Lower lobe of right lung (tissue), 2 donors: ENCODE data around the gene OXNAD1. TPM values are rescaled to one million over a fixed set of nuclear protein-coding genes. Genes with fewer than 3 reads are reported as not detected.

ENCODE experiments used
- ATAC-seq, 2 donors: fragments of 200-7000 bp; cut with Tn5 transposase; one replicate each; pipeline ENCODE4 v1.9.1; 2020 to 2022; ENCODE audit warnings: mild to moderate bottlenecking in 2 of 2, moderate library complexity in 2 of 2
- DNase-seq: peaks from one replicate; pipeline ENCODE4 v3.0.0-alpha.2; 2020
- H3K27ac ChIP-seq: fragments of 200-600 bp; one replicate; pipeline ENCODE4 v1.8.0; 2022
- H3K27me3 ChIP-seq: fragments of 200-600 bp; one replicate; pipeline ENCODE4 v1.8.0; 2022; ENCODE audit warnings: low read depth
- H3K36me3 ChIP-seq: fragments of 200-600 bp; one replicate; pipeline ENCODE4 v1.8.0; 2022; ENCODE audit warnings: mild to moderate bottlenecking
- H3K4me1 ChIP-seq: fragments of 200-600 bp; one replicate; pipeline ENCODE4 v1.8.0; 2022
- H3K4me3 ChIP-seq: fragments of 200-600 bp; one replicate; pipeline ENCODE4 v1.8.0; 2022; ENCODE audit warnings: mild to moderate bottlenecking
- H3K9me3 ChIP-seq: fragments of 200-600 bp; one replicate; pipeline ENCODE4 v1.8.0; 2022
- CTCF ChIP-seq: fragments of 200-600 bp; IDR thresholded peaks from one replicate; pipeline ENCODE4 v1.8.0; 2022; ENCODE audit warnings: antibody characterized with exemption, mild to moderate bottlenecking
- intact Hi-C: fragments of 100-400 bp; cut with DNase I; formaldehyde crosslinking; loops from one replicate; pipeline ENCODE4 v1.11.0; 2022
- total RNA-seq: library from RNA; stranded (reverse); fragmentation: NEBNext Ultra II Directional; extraction: Animal tissue kit (Norgen Biotek cat#: 25700); gene quantifications from one replicate; pipeline ENCODE4 v1.2.1, GENCODE V29; 2021
- donor health status: DM: no; HTN: yes; CAD: no; lungs with severe emphysema.

OXNAD1 gene
- total RNA-seq, 1 donor from 2014 or later = 13.1 TPM

- H3K36me3 ChIP-seq = peaks cover 15% of the 10 kb centered on the region
- no peaks in the 10 kb centered on the region for H3K9me3 ChIP-seq
- TF ChIP-seq CTCF = no peak
- peaks cover 45% of the 10 kb centered on the region for H3K4me1 ChIP-seq
- intact Hi-C loops = no loop called here
- peak overlapping the region; percentile 39 for H3K27ac ChIP-seq
- ATAC-seq = peak; percentile 61 to 70
- H3K27me3 ChIP-seq = no peaks in the 10 kb centered on the region
- DNase-seq = no peak
- H3K4me3 ChIP-seq = no peak overlapping the region
These were observed 35.9 kb downstream of the OXNAD1 start for GRCh38 chr3:16300881-16301359.

- peaks cover 45% of the 10 kb centered on the region for H3K4me1 ChIP-seq
- ATAC-seq (peak; percentile 84 to 93), DNase-seq (no peak)
- H3K27ac ChIP-seq = peak overlapping the region; percentile 39
- H3K36me3 ChIP-seq = peaks cover 12% of the 10 kb centered on the region
- no peaks in the 10 kb centered on the region for H3K9me3 ChIP-seq
- intact Hi-C loops = no loop called here
- no peaks in the 10 kb centered on the region for H3K27me3 ChIP-seq
- no peak for TF ChIP-seq CTCF
- no peak overlapping the region for H3K4me3 ChIP-seq
These were observed 36.5 kb downstream of the OXNAD1 start for GRCh38 chr3:16301507-16301906.

- no peak overlapping the region for H3K4me3 ChIP-seq
- intact Hi-C loops = no loop called here
- no peak overlapping the region for H3K27ac ChIP-seq
- no peaks in the 10 kb centered on the region for H3K9me3 ChIP-seq
- TF ChIP-seq CTCF = no peak
- DNase-seq (no peak), ATAC-seq (no peak)
- H3K27me3 ChIP-seq = no peaks in the 10 kb centered on the region
- peaks cover 12% of the 10 kb centered on the region for H3K36me3 ChIP-seq
- peaks cover 45% of the 10 kb centered on the region for H3K4me1 ChIP-seq
These were observed 37.1 kb downstream of the OXNAD1 start for GRCh38 chr3:16302082-16302631.

GRCh38 chr3:16303037-16303575 is 38.1 kb downstream of the OXNAD1 start:
- no peaks in the 10 kb centered on the region for H3K9me3 ChIP-seq
- H3K4me1 ChIP-seq = peaks cover 45% of the 10 kb centered on the region
- H3K36me3 ChIP-seq = peaks cover 12% of the 10 kb centered on the region
- no peak for TF ChIP-seq CTCF
- no peak overlapping the region for H3K27ac ChIP-seq
- DNase-seq (no peak), ATAC-seq (no peak)
- intact Hi-C loops = no loop called here
- H3K4me3 ChIP-seq = no peak overlapping the region
- no peaks in the 10 kb centered on the region for H3K27me3 ChIP-seq

GRCh38 chr3:16304061-16305010 is 39.3 kb downstream of the OXNAD1 start:
- no peak overlapping the region for H3K27ac ChIP-seq
- peaks cover 45% of the 10 kb centered on the region for H3K4me1 ChIP-seq
- H3K27me3 ChIP-seq = no peaks in the 10 kb centered on the region
- no peaks in the 10 kb centered on the region for H3K9me3 ChIP-seq
- H3K4me3 ChIP-seq = no peak overlapping the region
- no peak for TF ChIP-seq CTCF
- DNase-seq = no peak
- H3K36me3 ChIP-seq = peaks cover 12% of the 10 kb centered on the region
- no peak for ATAC-seq
- intact Hi-C loops = no loop called here
